Endothelial cell of umbilical vein (primary cell): Measurements from ENCODE around the gene CNP. TPM values are rescaled to one million over a fixed set of nuclear protein-coding genes. Genes with fewer than 3 reads are reported as not detected.

Experiments used
- BruUV-seq: library from RNA; stranded (reverse); fragments of 400-500 nt; replicated peaks from 2 replicates; lab custom pipeline; 2021; lab: Mats Ljungman, UMichigan
- CTCF ChIA-PET: fragments of 300-600, 350-600 bp; sonication (Branson Sonifier 250); formaldehyde crosslinking; loops from one replicate; lab custom pipeline; 2021; ENCODE audit warnings: antibody characterized with exemption, inconsistent platforms; lab: Charles Lee
- POLR2A ChIA-PET: fragments of 300-600, 350-600 bp; sonication (Branson Sonifier 250); formaldehyde crosslinking; loops from one replicate; lab custom pipeline; 2021; ENCODE audit warnings: antibody characterized with exemption, inconsistent platforms; lab: Charles Lee
- DNase-seq: peaks from one replicate; pipeline ENCODE4 v3.0.0-alpha.2; 2011; ENCODE audit warnings: low read depth, low spot score
- FAIRE-seq: peaks from 2 replicates; lab custom pipeline; 2011; peaks lifted over from hg19 to GRCh38; lab: Jason Lieb, UNC
- H2AFZ ChIP-seq: 2 replicates; pipeline ENCODE4 v1.6.0; 2012; ENCODE audit warnings: low read depth, low read length, control low read depth, inconsistent platforms
- H3K27ac ChIP-seq: 2 replicates; pipeline ENCODE4 v1.5.1; 2011; ENCODE audit warnings: low read depth, mild to moderate bottlenecking, control low read depth, low read length, moderate library complexity; ENCODE audit not compliant: insufficient read depth
- H3K27me3 ChIP-seq, 2 experiments: 2 replicates each; pipeline versions ENCODE4 v1.6.0 to v1.6.1; 2011; ENCODE audit warnings: low read length in 2 of 2, mixed read lengths in 1 of 2; ENCODE audit not compliant: control insufficient read depth in 2 of 2, insufficient read depth in 2 of 2
- H3K36me3 ChIP-seq, 2 experiments: 2 replicates in 1 of 2; 3 replicates in 1 of 2; pipeline ENCODE4 v1.5.1; 2011; ENCODE audit warnings: low read length in 2 of 2, mild to moderate bottlenecking in 1 of 2, moderate library complexity in 1 of 2; ENCODE audit not compliant: control insufficient read depth in 2 of 2, insufficient read depth in 2 of 2; ENCODE audit errors: extremely low read depth in 1 of 2
- H3K4me1 ChIP-seq: 3 replicates; pipeline ENCODE4 v1.5.1; 2011; ENCODE audit warnings: mild to moderate bottlenecking, low read length; ENCODE audit not compliant: control insufficient read depth, insufficient read depth; ENCODE audit errors: extremely low read depth
- H3K4me2 ChIP-seq: 2 replicates; pipeline ENCODE4 v1.6.1; 2011; ENCODE audit warnings: low read length, control low read depth, mixed read lengths; ENCODE audit not compliant: insufficient read depth
- H3K4me3 ChIP-seq, 3 experiments: fragments of 200-600 bp in 1 of 3; sonication (generic), shearing (Covaris generic) in 1 of 3; replicated peaks in 1 of 3; 2 replicates each; pipeline ENCODE4 v1.5.1; 2011 to 2016; ENCODE audit warnings: control low read depth in 3 of 3, low read length in 3 of 3, mild to moderate bottlenecking in 2 of 3, inconsistent platforms in 1 of 3, low read depth in 1 of 3, moderate library complexity in 1 of 3; ENCODE audit not compliant: insufficient read depth in 1 of 3
- H3K79me2 ChIP-seq: 2 replicates; pipeline ENCODE4 v1.6.0; 2012; ENCODE audit warnings: low read length, inconsistent platforms; ENCODE audit not compliant: control insufficient read depth, insufficient read depth
- H3K9ac ChIP-seq: replicated peaks from 2 replicates; pipeline ENCODE3; 2011; ENCODE audit warnings: low read length, control low read depth; ENCODE audit not compliant: insufficient read depth; ENCODE audit errors: extremely low read depth
- H3K9me1 ChIP-seq: replicated peaks from 3 replicates; pipeline ENCODE4 v1.6.0; 2011; ENCODE audit warnings: mild to moderate bottlenecking, low read length; ENCODE audit not compliant: control insufficient read depth, insufficient read depth; ENCODE audit errors: extremely low read depth
- H3K9me3 ChIP-seq: replicated peaks from 2 replicates; pipeline ENCODE4 v1.5.1; 2012; ENCODE audit warnings: low read length, inconsistent platforms; ENCODE audit not compliant: control insufficient read depth, insufficient read depth
- H4K20me1 ChIP-seq: replicated peaks from 2 replicates; pipeline ENCODE3; 2011; ENCODE audit warnings: mild to moderate bottlenecking, low read length; ENCODE audit not compliant: control insufficient read depth, insufficient read depth; ENCODE audit errors: extremely low read depth
- CTCF ChIP-seq, 2 donors: IDR thresholded peaks; 1 replicate in 1 of 2; 2 replicates in 1 of 2; pipeline ENCODE4 v1.5.1; 2011; ENCODE audit warnings: low read length in 2 of 2, mild to moderate bottlenecking in 2 of 2, moderate library complexity in 2 of 2, control low read depth in 1 of 2, inconsistent platforms in 1 of 2, low read depth in 1 of 2; ENCODE audit not compliant: insufficient read depth in 1 of 2; ENCODE audit errors: extremely low read depth in 1 of 2
- FOS ChIP-seq: IDR thresholded peaks from 2 replicates; pipeline ENCODE4 v1.6.1; 2011; ENCODE audit warnings: mild to moderate bottlenecking, low read length, moderate library complexity, borderline replicate concordance; ENCODE audit not compliant: insufficient read depth
- GATA2 ChIP-seq: IDR thresholded peaks from 2 replicates; pipeline ENCODE4 v1.7.0; 2011; ENCODE audit warnings: low read depth, mild to moderate bottlenecking, moderate library complexity, mixed read lengths, low read length; ENCODE audit not compliant: insufficient read length, insufficient read depth
- JUN ChIP-seq: IDR thresholded peaks from 2 replicates; pipeline ENCODE4 v1.6.1; 2011; ENCODE audit warnings: borderline replicate concordance, low read depth; ENCODE audit not compliant: insufficient read length, insufficient read depth
- MAX ChIP-seq: IDR thresholded peaks from 2 replicates; pipeline ENCODE4 v1.6.1; 2011; ENCODE audit not compliant: insufficient read depth, insufficient read length
- MYC ChIP-seq: IDR thresholded peaks from one replicate; pipeline ENCODE4 v1.6.1; 2011; ENCODE audit warnings: mild to moderate bottlenecking, low read depth, low read length
- POLR2A ChIP-seq: IDR thresholded peaks from 2 replicates; pipeline ENCODE4 v1.6.1; 2012; ENCODE audit warnings: low read depth, mild to moderate bottlenecking, control low read depth, low read length
- dilution Hi-C: fragments of 300-500 bp; cut with MboI; formaldehyde crosslinking; loops from one replicate; pipeline ENCODE4 v1.15.0; 2019; ENCODE audit warnings: low sequenced_read_pairs; ENCODE audit not compliant: extremely low pct_ligation_motif_present
- intact Hi-C: fragments of 100-400 bp; cut with micrococcal nuclease; formaldehyde crosslinking; loops from one replicate; pipeline ENCODE4 v1.10.0; 2022
- polyA plus RNA-seq, 4 experiments: library from polyadenylated mRNA; depleted of rRNA in 3 of 4; stranded (reverse) in 3 of 4; unstranded in 1 of 4; fragments of >200 nt; gene quantifications; 2 replicates each; pipeline versions ENCODE4 v1.2.1 to v1.2.3, GENCODE V29; 2011 to 2012; ENCODE audit warnings: missing spikeins in 1 of 4
- total RNA-seq: library from RNA; stranded (reverse); gene quantifications from 2 replicates; pipeline ENCODE4 v1.2.3, GENCODE V29; 2021

CNP gene
- total and polyA plus RNA-seq, 2 donors (not counting 3 experiments of a cell fraction or from before 2014, with no cell fraction given), result 49.4 to 84.9 TPM

- no peak for FAIRE-seq
- dilution Hi-C loops, result no loop called here
Observed at GRCh38 chr17:41939693-41940090, 26.9 kb upstream of the CNP start.

GRCh38 chr17:41941168-41941567 lies 25.4 kb upstream of the CNP start:
- POLR2A ChIA-PET, result interaction anchor here (0.7 kb wide), 1 partner anchor 208 kb away, joined by 4 read pairs; no protein-coding TSS in a partner anchor
- no peak overlapping the region for H3K4me2 ChIP-seq
- no peaks in the 10 kb centered on the region for H3K36me3 ChIP-seq
- H3K4me1 ChIP-seq, result no peaks in the 10 kb centered on the region
- DNase-seq (no peak), FAIRE-seq (no peak)
- no TSS peak for BruUV-seq
- H3K9ac ChIP-seq, result no peak overlapping the region
- H3K79me2 ChIP-seq, result no peaks in the 10 kb centered on the region
- TF ChIP-seq JUN (no peak), MYC (no peak), GATA2 (no peak), FOS (no peak), MAX (no peak), POLR2A (no peak)
- dilution Hi-C loops, result no loop called here
- H2AFZ ChIP-seq, result no peak overlapping the region
- CTCF ChIA-PET, result no interaction called here
- H3K9me3 ChIP-seq, result no peaks in the 10 kb centered on the region
- H4K20me1 ChIP-seq, result no peaks in the 10 kb centered on the region
- H3K27me3 ChIP-seq, result peaks cover 0 to 2% of the 10 kb centered on the region in 2 experiments
- H3K9me1 ChIP-seq, result no peaks in the 10 kb centered on the region
- H3K27ac ChIP-seq, result no peak overlapping the region
- no peak overlapping the region for H3K4me3 ChIP-seq
- intact Hi-C loops, result no loop called here

More at GRCh38 chr17:41939693-41940090, 26.9 kb upstream of the CNP start:
- no peak overlapping the region for H2AFZ ChIP-seq
- no peaks in the 10 kb centered on the region for H4K20me1 ChIP-seq
- H3K4me1 ChIP-seq, result no peaks in the 10 kb centered on the region
- H3K79me2 ChIP-seq, result no peaks in the 10 kb centered on the region
- intact Hi-C loops, result no loop called here
- TF ChIP-seq MYC (no peak), CTCF (IDR thresholded peaks at IDR 0.05; ENCODE audit: extremely low read depth in 1 of 2, insufficient read depth in 1 of 2, low read depth in 1 of 2, low read length in 2 of 2) (no peak)
- CTCF ChIA-PET, result interaction anchor here (1.4 kb wide), 1 partner anchor 9 kb away, joined by 9 read pairs; the partner anchor contains the start of gene ODAD4
- H3K4me2 ChIP-seq, result no peak overlapping the region
- H3K9ac ChIP-seq, result no peak overlapping the region
- POLR2A ChIA-PET, result interaction anchor here (1.0 kb wide), 1 partner anchor 27 kb away, joined by 3 read pairs; the partner anchor contains the start of gene CNP
- no peaks in the 10 kb centered on the region for H3K9me1 ChIP-seq
- H3K36me3 ChIP-seq, result no peaks in the 10 kb centered on the region
- H3K27me3 ChIP-seq, result peaks cover 0 to 2% of the 10 kb centered on the region in 2 experiments
- no peak overlapping the region for H3K27ac ChIP-seq
- H3K4me3 ChIP-seq, result no peak overlapping the region
- DNase-seq, result no peak
- BruUV-seq, result no TSS peak
- no peaks in the 10 kb centered on the region for H3K9me3 ChIP-seq
